Neural progenitor cell (in vitro differentiated cells): ENCODE data around the gene TNS3. TPM values are rescaled to one million over a fixed set of nuclear protein-coding genes. Genes with fewer than 3 reads are reported as not detected.

Experiments used
- DNase-seq: peaks from one replicate; pipeline ENCODE4 v3.0.0-alpha.2; 2016; ENCODE audit warnings: low spot score
- H2AFZ ChIP-seq: fragments of 200-600 bp; sonication (generic); replicated peaks from 2 replicates; pipeline ENCODE4 v1.6.1; 2016; ENCODE audit warnings: antibody characterized with exemption
- H3F3A ChIP-seq: fragments of 200-600 bp; sonication (generic); 2 replicates; pipeline ENCODE4 v1.6.1; 2016; ENCODE audit warnings: antibody characterized with exemption, low read depth
- H3K27ac ChIP-seq: fragments of 200-600 bp; sonication (generic); 2 replicates; pipeline ENCODE4 v1.5.1; 2016; ENCODE audit warnings: mild to moderate bottlenecking
- H3K27me3 ChIP-seq: fragments of 200-600 bp; sonication (generic); 2 replicates; pipeline ENCODE4 v1.6.1; 2016; ENCODE audit warnings: mild to moderate bottlenecking, moderate library complexity
- H3K36me3 ChIP-seq: fragments of 200-600 bp; sonication (generic); 2 replicates; pipeline ENCODE4 v1.5.1; 2016
- H3K4me1 ChIP-seq: fragments of 200-600 bp; sonication (generic); 2 replicates; pipeline ENCODE4 v1.6.1; 2016; ENCODE audit warnings: mixed run types
- H3K4me2 ChIP-seq: fragments of 200-600 bp; sonication (generic); 2 replicates; pipeline ENCODE4 v1.6.1; 2016
- H3K4me3 ChIP-seq: fragments of 200-600 bp; sonication (generic); 2 replicates; pipeline ENCODE4 v1.5.1; 2016
- H3K79me2 ChIP-seq: fragments of 200-600 bp; sonication (generic); 2 replicates; pipeline ENCODE4 v1.6.1; 2016; ENCODE audit warnings: low read depth
- H3K9ac ChIP-seq: fragments of 200-600 bp; sonication (generic); 2 replicates; pipeline ENCODE4 v1.6.1; 2016
- H3K9me3 ChIP-seq: fragments of 200-600 bp; sonication (generic); 2 replicates; pipeline ENCODE4 v1.5.1; 2016; ENCODE audit warnings: low read depth
- H4K20me1 ChIP-seq: fragments of 200-600 bp; sonication (generic); 2 replicates; pipeline ENCODE4 v1.6.1; 2016; ENCODE audit warnings: low read depth
- H3K27ac Mint-ChIP-seq: 3 replicates; pipeline ENCODE4 v1.8.0; 2021; ENCODE audit warnings: mixed read lengths
- H3K27me3 Mint-ChIP-seq: 2 replicates; pipeline ENCODE4 v1.8.0; 2022; ENCODE audit warnings: low read depth, mild to moderate bottlenecking, inconsistent platforms, moderate library complexity, mixed read lengths; ENCODE audit not compliant: insufficient read depth
- H3K36me3 Mint-ChIP-seq: 3 replicates; pipeline ENCODE4 v1.8.0; 2021; ENCODE audit warnings: mixed read lengths
- H3K4me1 Mint-ChIP-seq: 3 replicates; pipeline ENCODE4 v1.8.0; 2021; ENCODE audit warnings: mixed read lengths
- H3K4me3 Mint-ChIP-seq: 3 replicates; pipeline ENCODE4 v1.8.0; 2021; ENCODE audit warnings: mild to moderate bottlenecking, moderate library complexity, mixed read lengths
- H3K9me3 Mint-ChIP-seq: 3 replicates; pipeline ENCODE4 v1.8.0; 2020; ENCODE audit warnings: mixed read lengths
- EZH2 ChIP-seq: fragments of 200-600 bp; sonication (generic); IDR thresholded peaks from 2 replicates; pipeline ENCODE4 v1.6.1; 2017; ENCODE audit warnings: antibody characterized with exemption, mild to moderate bottlenecking, moderate library complexity
- EZH2phosphoT487 ChIP-seq: fragments of 200-600 bp; sonication (generic); IDR thresholded peaks from 2 replicates; pipeline ENCODE4 v1.6.1; 2017; ENCODE audit warnings: antibody characterized with exemption
- total RNA-seq: library from RNA; depleted of rRNA; stranded (reverse); fragments of >200 nt; gene quantifications from 2 replicates; pipeline ENCODE4 v1.2.3, GENCODE V29; 2015; ENCODE audit warnings: low replicate concordance
- TF ChIP-seq, protein P1 (sequence below): fragments of 200-600 bp; sonication (generic); IDR thresholded peaks from 2 replicates; pipeline ENCODE4 v1.5.1; 2017; ENCODE audit warnings: antibody characterized with exemption, mild to moderate bottlenecking

Gene TNS3
- total RNA-seq, 1 donor from 2014 or later = 15.0 TPM

DNA sequence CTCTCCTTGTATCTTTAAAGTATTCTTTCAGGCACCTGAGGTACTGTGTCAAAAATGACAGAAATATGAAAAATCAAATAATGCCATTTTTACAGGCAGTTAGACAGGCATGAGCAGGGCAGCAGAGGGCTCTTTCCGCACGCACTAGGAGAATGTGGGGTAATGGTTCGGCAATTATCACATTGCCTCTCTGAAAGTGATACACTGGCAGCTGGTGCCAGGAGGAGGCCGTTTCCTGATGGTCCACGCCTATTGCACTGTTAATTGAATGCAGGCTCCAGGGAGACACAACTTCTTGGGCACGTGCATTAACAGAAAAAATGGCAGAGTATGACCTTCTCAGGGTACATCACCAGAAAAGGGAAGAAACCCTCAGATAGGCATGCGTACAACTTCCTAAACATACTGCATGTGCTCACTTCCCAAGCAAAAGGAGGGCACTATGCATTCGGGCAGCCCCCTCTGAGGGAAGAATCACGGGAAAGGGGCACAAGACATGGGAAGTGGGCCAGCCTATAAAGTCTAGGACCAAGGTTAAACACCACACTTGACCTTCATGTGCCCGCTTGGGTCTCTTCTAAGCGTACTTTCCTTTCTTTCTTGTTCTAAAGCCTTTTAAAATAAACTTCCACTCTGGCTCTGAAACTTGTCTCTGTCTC, 161.7 kb downstream of the TNS3 start:
- Mint-ChIP-seq H3K27ac (no peak overlapping the region), H3K36me3 (peaks cover 25% of the 10 kb centered on the region), H3K27me3 (peaks cover 2% of the 10 kb centered on the region), H3K4me3 (no peak overlapping the region), H3K9me3 (peaks cover 8% of the 10 kb centered on the region), H3K4me1 (peaks cover 6% of the 10 kb centered on the region)
- Histone ChIP-seq H2AFZ (no peak overlapping the region), H3K27me3 (no peaks in the 10 kb centered on the region), H3K4me3 (no peak overlapping the region), H3F3A (no peaks in the 10 kb centered on the region), H3K9ac (no peak overlapping the region), H3K27ac (no peak overlapping the region), H4K20me1 (no peaks in the 10 kb centered on the region), H3K4me1 (no peaks in the 10 kb centered on the region), H3K4me2 (no peak overlapping the region), H3K9me3 (no peaks in the 10 kb centered on the region), H3K79me2 (no peaks in the 10 kb centered on the region), H3K36me3 (peaks cover 2% of the 10 kb centered on the region)
- TF ChIP-seq EZH2 (no peak), EZH2phosphoT487 (no peak)
- TF ChIP-seq, protein P1, sequence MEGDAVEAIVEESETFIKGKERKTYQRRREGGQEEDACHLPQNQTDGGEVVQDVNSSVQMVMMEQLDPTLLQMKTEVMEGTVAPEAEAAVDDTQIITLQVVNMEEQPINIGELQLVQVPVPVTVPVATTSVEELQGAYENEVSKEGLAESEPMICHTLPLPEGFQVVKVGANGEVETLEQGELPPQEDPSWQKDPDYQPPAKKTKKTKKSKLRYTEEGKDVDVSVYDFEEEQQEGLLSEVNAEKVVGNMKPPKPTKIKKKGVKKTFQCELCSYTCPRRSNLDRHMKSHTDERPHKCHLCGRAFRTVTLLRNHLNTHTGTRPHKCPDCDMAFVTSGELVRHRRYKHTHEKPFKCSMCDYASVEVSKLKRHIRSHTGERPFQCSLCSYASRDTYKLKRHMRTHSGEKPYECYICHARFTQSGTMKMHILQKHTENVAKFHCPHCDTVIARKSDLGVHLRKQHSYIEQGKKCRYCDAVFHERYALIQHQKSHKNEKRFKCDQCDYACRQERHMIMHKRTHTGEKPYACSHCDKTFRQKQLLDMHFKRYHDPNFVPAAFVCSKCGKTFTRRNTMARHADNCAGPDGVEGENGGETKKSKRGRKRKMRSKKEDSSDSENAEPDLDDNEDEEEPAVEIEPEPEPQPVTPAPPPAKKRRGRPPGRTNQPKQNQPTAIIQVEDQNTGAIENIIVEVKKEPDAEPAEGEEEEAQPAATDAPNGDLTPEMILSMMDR = no peak
- DNase-seq = no peak

- peaks cover 8% of the 10 kb centered on the region for H3K9me3 Mint-ChIP-seq
- H3K27ac ChIP-seq = no peak overlapping the region
These were observed 162.4 kb downstream of the TNS3 start for GRCh38 chr7:47419471-47419870.

GRCh38 chr7:47418601-47419309, 163.2 kb downstream of the TNS3 start:
- Mint-ChIP-seq H3K27ac (no peak overlapping the region), H3K4me1 (peaks cover 6% of the 10 kb centered on the region), H3K27me3 (no peaks in the 10 kb centered on the region), H3K36me3 (peaks cover 25% of the 10 kb centered on the region), H3K4me3 (no peak overlapping the region), H3K9me3 (peaks cover 8% of the 10 kb centered on the region)
- Histone ChIP-seq H3F3A (no peaks in the 10 kb centered on the region), H3K4me2 (no peak overlapping the region), H3K27me3 (no peaks in the 10 kb centered on the region), H3K4me1 (no peaks in the 10 kb centered on the region), H3K27ac (no peak overlapping the region), H3K4me3 (no peak overlapping the region), H3K9me3 (no peaks in the 10 kb centered on the region), H4K20me1 (no peaks in the 10 kb centered on the region), H2AFZ (no peak overlapping the region), H3K79me2 (no peaks in the 10 kb centered on the region), H3K9ac (no peak overlapping the region), H3K36me3 (peaks cover 2% of the 10 kb centered on the region)
- TF ChIP-seq, protein P1 = no peak
- TF ChIP-seq EZH2 (no peak), EZH2phosphoT487 (no peak)
- no peak for DNase-seq

More at GRCh38 chr7:47419471-47419870, 162.4 kb downstream of the TNS3 start:
- Histone ChIP-seq H3K4me2 (no peak overlapping the region), H3K27me3 (no peaks in the 10 kb centered on the region), H3K79me2 (no peaks in the 10 kb centered on the region), H3K9me3 (no peaks in the 10 kb centered on the region), H3K4me1 (no peaks in the 10 kb centered on the region), H3F3A (no peaks in the 10 kb centered on the region), H4K20me1 (no peaks in the 10 kb centered on the region), H3K4me3 (no peak overlapping the region), H2AFZ (no peak overlapping the region), H3K9ac (no peak overlapping the region), H3K36me3 (peaks cover 2% of the 10 kb centered on the region)
- Mint-ChIP-seq H3K4me3 (peak overlapping the region; percentile 73), H3K27me3 (peaks cover 2% of the 10 kb centered on the region), H3K4me1 (peaks cover 6% of the 10 kb centered on the region), H3K36me3 (peaks cover 25% of the 10 kb centered on the region), H3K27ac (no peak overlapping the region)
- DNase-seq = no peak
- TF ChIP-seq EZH2phosphoT487 (no peak), EZH2 (no peak)
- TF ChIP-seq, protein P1 = no peak
